HEK293T (cell line): ENCODE measurements around the gene MOCOS.
"Not testable (repeated sequence)": the region's sequence is repeated elsewhere in the genome, so short reads cannot be mapped to it uniquely, and the experiment has no call there.

Source experiments
- BHLHE40 ChIP-seq: fragments of 450-650 bp; IDR thresholded peaks from 2 replicates; pipeline ENCODE4 v1.6.1; 2016; ENCODE audit warnings: mild to moderate bottlenecking, moderate library complexity, borderline replicate concordance
- CTBP1 ChIP-seq: fragments of 450-650 bp; IDR thresholded peaks from 2 replicates; pipeline ENCODE4 v1.6.1; 2016; ENCODE audit warnings: borderline replicate concordance
- FOXM1 ChIP-seq: fragments of 450-650 bp; IDR thresholded peaks from 2 replicates; pipeline ENCODE4 v1.6.1; 2017; ENCODE audit warnings: mild to moderate bottlenecking, borderline replicate concordance
- NFRKB ChIP-seq: fragments of 450-650 bp; IDR thresholded peaks from 2 replicates; pipeline ENCODE4 v1.6.1; 2016; ENCODE audit warnings: mild to moderate bottlenecking, moderate library complexity
- SUZ12 ChIP-seq: fragments of 450-650 bp; IDR thresholded peaks from 2 replicates; pipeline ENCODE4 v1.6.1; 2016; ENCODE audit warnings: mild to moderate bottlenecking
- ZNF384 ChIP-seq: fragments of 450-650 bp; IDR thresholded peaks from 2 replicates; pipeline ENCODE4 v1.6.1; 2016

DNA sequence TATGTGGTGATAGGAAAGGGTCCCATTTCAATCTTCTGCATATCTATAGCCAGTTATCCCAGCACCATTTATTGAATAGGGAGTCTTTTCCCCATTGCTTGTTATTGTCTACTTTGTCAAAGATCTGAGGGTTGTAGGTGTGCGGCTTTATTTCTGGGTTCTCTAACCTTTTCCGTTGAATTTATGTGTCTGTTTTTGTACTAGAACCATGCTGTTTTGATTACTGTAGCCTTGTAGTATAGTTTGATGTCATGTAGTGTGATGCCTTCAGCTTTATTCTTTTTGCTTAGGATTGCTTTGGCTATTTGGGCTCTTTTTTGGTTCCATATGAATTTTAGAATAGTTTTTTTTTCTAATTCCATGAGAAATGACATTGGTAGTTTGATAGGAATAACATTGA is 20.7 kb downstream of the MOCOS start:
- not testable (repeated sequence) for TF ChIP-seq BHLHE40, CTBP1, NFRKB, SUZ12, ZNF384, FOXM1
